GM12878 (cell line): Measurements from ENCODE around the gene VSIG10. TPM values are rescaled to one million over a fixed set of nuclear protein-coding genes. Genes with fewer than 3 reads are reported as not detected.

Source experiments
- ATAC-seq: fragments of 200-7000 bp; cut with Tn5 transposase; 3 replicates; pipeline ENCODE4 v1.9.1; 2020; ENCODE audit warnings: mild to moderate bottlenecking, moderate library complexity
- BruUV-seq: library from RNA; stranded (reverse); fragments of 400-500 nt; replicated peaks from 2 replicates; lab custom pipeline; 2021; lab: Mats Ljungman, UMichigan
- CTCF ChIA-PET: fragments of 300-600 bp; sonication (Branson Sonifier 250); formaldehyde crosslinking; extraction: SDS; loops from one replicate; lab custom pipeline; 2021; ENCODE audit warnings: inconsistent platforms; lab: Yijun Ruan, JAX
- POLR2A ChIA-PET: fragments of 350-600 bp; formaldehyde crosslinking; extraction: SDS; loops from one replicate; lab custom pipeline; 2021; ENCODE audit warnings: inconsistent platforms; lab: Charles Lee
- RAD21 ChIA-PET: fragments of 300-600 bp; sonication (Branson Sonifier 250); formaldehyde crosslinking; loops from one replicate; lab custom pipeline; 2023; ENCODE audit warnings: antibody characterized with exemption; ENCODE audit not compliant: unreplicated experiment; lab: Charles Lee
- SMC1A ChIA-PET: fragments of 300-600 bp; sonication (Branson Sonifier 250); formaldehyde crosslinking; loops from one replicate; lab custom pipeline; 2023; ENCODE audit not compliant: unreplicated experiment, uncharacterized antibody; lab: Charles Lee
- DNase-seq: peaks from one replicate; pipeline ENCODE4 v3.0.0-alpha.2; 2011; ENCODE audit warnings: low read depth, low spot score
- FAIRE-seq: peaks from 3 replicates; lab custom pipeline; 2011; peaks lifted over from hg19 to GRCh38; lab: Jason Lieb, UNC
- H2AFZ ChIP-seq: 2 replicates; pipeline ENCODE4 v1.6.0; 2011; ENCODE audit warnings: low read depth, low read length, control low read depth; ENCODE audit not compliant: control insufficient read depth
- H3K27ac ChIP-seq: 2 replicates; pipeline ENCODE4 v1.5.1; 2011; ENCODE audit warnings: control low read depth; ENCODE audit not compliant: control insufficient read depth, insufficient read depth
- H3K27me3 ChIP-seq, 2 experiments: replicated peaks in 1 of 2; 2 replicates each; pipeline versions ENCODE4 v1.6.0 to v1.6.1; 2011; ENCODE audit warnings: low read length in 1 of 2; ENCODE audit not compliant: control insufficient read depth in 2 of 2, insufficient read depth in 2 of 2
- H3K36me3 ChIP-seq, 2 experiments: 2 replicates each; pipeline ENCODE4 v1.5.1; 2011; ENCODE audit warnings: low read length in 1 of 2; ENCODE audit not compliant: control insufficient read depth in 2 of 2, insufficient read depth in 2 of 2
- H3K4me1 ChIP-seq: 2 replicates; pipeline ENCODE4 v1.6.1; 2011; ENCODE audit warnings: mild to moderate bottlenecking, low read length, moderate library complexity, mixed read lengths; ENCODE audit not compliant: control insufficient read depth, insufficient read depth
- H3K4me2 ChIP-seq: 2 replicates; pipeline ENCODE4 v1.6.0; 2011; ENCODE audit warnings: control low read depth; ENCODE audit not compliant: control insufficient read depth, insufficient read depth
- H3K4me3 ChIP-seq: fragments of 200-600 bp; sonication (generic); 2 replicates; pipeline ENCODE4 v1.5.1; 2016
- H3K79me2 ChIP-seq: 2 replicates; pipeline ENCODE4 v1.6.0; 2011; ENCODE audit warnings: low read length; ENCODE audit not compliant: control insufficient read depth, insufficient read depth
- H3K9ac ChIP-seq: 2 replicates; pipeline ENCODE4 v1.8.0; 2011; ENCODE audit warnings: low read length, control low read depth, mixed read lengths; ENCODE audit not compliant: control insufficient read depth, insufficient read depth
- H3K9me3 ChIP-seq: replicated peaks from 3 replicates; pipeline ENCODE4 v1.5.1; 2011; ENCODE audit warnings: mild to moderate bottlenecking, low read length; ENCODE audit not compliant: control insufficient read depth, insufficient read depth
- H4K20me1 ChIP-seq: 2 replicates; pipeline ENCODE4 v1.6.0; 2011; ENCODE audit not compliant: control insufficient read depth, insufficient read depth
- CHD2 ChIP-seq: IDR thresholded peaks from 2 replicates; pipeline ENCODE4 v1.6.1; 2011; ENCODE audit warnings: low read depth, low read length, improper control_type of control experiment, borderline replicate concordance
- WGBS: methylation state at CpG from one replicate; pipeline ENCODE4 v1.1.6; 2016; ENCODE audit warnings: low lambda C conversion rate; ENCODE audit not compliant: insufficient replicate concordance, insufficient coverage; ENCODE audit errors: missing lambda C conversion rate; 5-methylcytosine and 5-hydroxymethylcytosine counted together
- in situ Hi-C: fragments of 300-500 bp; cut with MboI; formaldehyde crosslinking; loops from 9 replicates; pipeline ENCODE4 v1.14.3; 2018; ENCODE audit warnings: mixed read lengths
- intact Hi-C: fragments of 100-400 bp; cut with micrococcal nuclease; formaldehyde crosslinking; loops from one replicate; pipeline ENCODE4 v1.14.2; 2022; ENCODE audit not compliant: unreplicated experiment
- polyA plus RNA-seq, 11 experiments: library from polyadenylated mRNA; depleted of rRNA in 4 of 11; unstranded in 6 of 11; stranded (reverse) in 5 of 11; fragments of >200 nt; fragmentation: Nextera tagmentation in 4 of 11; fragmentation: Illumina TruSeq in 1 of 11; extraction: Ambion mirVana in 4 of 11; extraction: Trizol in 1 of 11; gene quantifications; 1 replicate in 1 of 11; 2 replicates in 10 of 11; pipeline versions ENCODE4 v1.2.1 to v1.2.3, GENCODE V29; 2011 to 2016; ENCODE audit warnings: inconsistent platforms in 2 of 11, missing spikeins in 2 of 11, low read depth in 1 of 11
- total RNA-seq, 4 experiments: library from RNA; depleted of rRNA in 3 of 4; stranded (reverse); fragments of >200 nt in 3 of 4; fragmentation: Illumina TruSeq in 1 of 4; extraction: Trizol in 1 of 4; gene quantifications; 2 replicates each; pipeline versions ENCODE4 v1.2.1 to v1.2.3, GENCODE V29; 2013 to 2021
- TF ChIP-seq, protein P1 (sequence below): fragments of 450-650 bp; IDR thresholded peaks from 2 replicates; pipeline ENCODE4 v1.6.1; 2016; ENCODE audit warnings: mild to moderate bottlenecking, moderate library complexity, borderline replicate concordance

The VSIG10 gene
- total and polyA plus RNA-seq, 10 of the 15 experiments (the other 5 are each of a cell fraction or from before 2014, with no cell fraction given), result 3.4 to 10.2 (median 5.8) TPM

DNA sequence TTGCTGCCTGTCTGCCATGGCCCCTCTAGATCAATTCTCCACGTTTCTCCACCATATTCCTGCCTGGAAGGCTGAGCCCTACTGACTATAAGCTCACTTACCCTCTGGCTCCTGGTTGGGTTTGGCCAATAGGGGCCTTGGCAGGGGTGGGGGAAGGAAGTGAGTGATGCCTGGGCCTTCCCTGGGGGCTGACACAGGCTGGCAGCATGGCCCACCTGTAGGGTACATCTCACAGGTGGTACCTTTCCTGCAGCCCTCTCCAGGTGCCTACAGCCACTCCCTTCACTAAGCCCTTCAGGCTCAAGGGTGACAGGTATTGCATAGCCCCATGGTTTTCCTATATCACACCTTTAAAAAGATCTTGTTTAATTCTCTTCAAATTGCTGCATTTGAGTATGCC lies 83.8 kb downstream of the VSIG10 start:
- no peaks in the 10 kb centered on the region for H4K20me1 ChIP-seq
- DNase-seq, result no peak
- no peaks in the 10 kb centered on the region for H3K9me3 ChIP-seq
- 100% methylated on average over 1 of the region's 1 CpG for WGBS
- no peak overlapping the region for H3K27ac ChIP-seq
- H3K4me1 ChIP-seq, result 0 out of 2 replicates have a peak, but pooled peaks cover 3% of the 10 kb centered on the region
- POLR2A ChIA-PET, result interaction anchor here (0.8 kb wide), 1 partner anchor 15 kb away, joined by 5 read pairs; no protein-coding TSS in a partner anchor
- intact Hi-C loops (loop anchor here (1.0 kb wide), 1 partner anchor 35 kb away; no protein-coding TSS in a partner anchor), in situ Hi-C loops (no loop called here)
- H3K4me3 ChIP-seq, result no peak overlapping the region
- CTCF ChIA-PET, result interaction anchor here (0.8 to 2.0 kb wide), 2 partner anchors 15 to 145 kb away, joined by 3 to 4 read pairs; no protein-coding TSS in a partner anchor
- SMC1A ChIA-PET, result interaction anchor here (0.6 to 2.2 kb wide), 4 partner anchors 14 to 145 kb away, joined by 3 to 9 read pairs (median 4); no protein-coding TSS in a partner anchor
- no peak overlapping the region for H3K9ac ChIP-seq
- no peak overlapping the region for H3K4me2 ChIP-seq
- H2AFZ ChIP-seq, result no peak overlapping the region
- FAIRE-seq, result no peak
- peaks cover 18% of the 10 kb centered on the region for H3K79me2 ChIP-seq
- no TSS peak for BruUV-seq
- peaks cover 10 to 14% of the 10 kb centered on the region in 2 experiments for H3K36me3 ChIP-seq
- no peaks in the 10 kb centered on the region for H3K27me3 ChIP-seq
- TF ChIP-seq CHD2, result no peak
- TF ChIP-seq, protein P1, sequence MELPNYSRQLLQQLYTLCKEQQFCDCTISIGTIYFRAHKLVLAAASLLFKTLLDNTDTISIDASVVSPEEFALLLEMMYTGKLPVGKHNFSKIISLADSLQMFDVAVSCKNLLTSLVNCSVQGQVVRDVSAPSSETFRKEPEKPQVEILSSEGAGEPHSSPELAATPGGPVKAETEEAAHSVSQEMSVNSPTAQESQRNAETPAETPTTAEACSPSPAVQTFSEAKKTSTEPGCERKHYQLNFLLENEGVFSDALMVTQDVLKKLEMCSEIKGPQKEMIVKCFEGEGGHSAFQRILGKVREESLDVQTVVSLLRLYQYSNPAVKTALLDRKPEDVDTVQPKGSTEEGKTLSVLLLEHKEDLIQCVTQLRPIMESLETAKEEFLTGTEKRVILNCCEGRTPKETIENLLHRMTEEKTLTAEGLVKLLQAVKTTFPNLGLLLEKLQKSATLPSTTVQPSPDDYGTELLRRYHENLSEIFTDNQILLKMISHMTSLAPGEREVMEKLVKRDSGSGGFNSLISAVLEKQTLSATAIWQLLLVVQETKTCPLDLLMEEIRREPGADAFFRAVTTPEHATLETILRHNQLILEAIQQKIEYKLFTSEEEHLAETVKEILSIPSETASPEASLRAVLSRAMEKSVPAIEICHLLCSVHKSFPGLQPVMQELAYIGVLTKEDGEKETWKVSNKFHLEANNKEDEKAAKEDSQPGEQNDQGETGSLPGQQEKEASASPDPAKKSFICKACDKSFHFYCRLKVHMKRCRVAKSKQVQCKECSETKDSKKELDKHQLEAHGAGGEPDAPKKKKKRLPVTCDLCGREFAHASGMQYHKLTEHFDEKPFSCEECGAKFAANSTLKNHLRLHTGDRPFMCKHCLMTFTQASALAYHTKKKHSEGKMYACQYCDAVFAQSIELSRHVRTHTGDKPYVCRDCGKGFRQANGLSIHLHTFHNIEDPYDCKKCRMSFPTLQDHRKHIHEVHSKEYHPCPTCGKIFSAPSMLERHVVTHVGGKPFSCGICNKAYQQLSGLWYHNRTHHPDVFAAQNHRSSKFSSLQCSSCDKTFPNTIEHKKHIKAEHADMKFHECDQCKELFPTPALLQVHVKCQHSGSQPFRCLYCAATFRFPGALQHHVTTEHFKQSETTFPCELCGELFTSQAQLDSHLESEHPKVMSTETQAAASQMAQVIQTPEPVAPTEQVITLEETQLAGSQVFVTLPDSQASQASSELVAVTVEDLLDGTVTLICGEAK, result no peak
- ATAC-seq, result no peak
- RAD21 ChIA-PET, result no interaction called here
